ENCODE data around the gene PDE4B. TPM values are rescaled to one million over a fixed set of nuclear protein-coding genes. Genes with fewer than 3 reads are reported as not detected.

The PDE4B gene
- total and polyA plus RNA-seq, 9 of the 15 experiments (the other 6 are each of a cell fraction or from before 2014, with no cell fraction given), result 0.09 TPM; not detected in 8

DNA sequence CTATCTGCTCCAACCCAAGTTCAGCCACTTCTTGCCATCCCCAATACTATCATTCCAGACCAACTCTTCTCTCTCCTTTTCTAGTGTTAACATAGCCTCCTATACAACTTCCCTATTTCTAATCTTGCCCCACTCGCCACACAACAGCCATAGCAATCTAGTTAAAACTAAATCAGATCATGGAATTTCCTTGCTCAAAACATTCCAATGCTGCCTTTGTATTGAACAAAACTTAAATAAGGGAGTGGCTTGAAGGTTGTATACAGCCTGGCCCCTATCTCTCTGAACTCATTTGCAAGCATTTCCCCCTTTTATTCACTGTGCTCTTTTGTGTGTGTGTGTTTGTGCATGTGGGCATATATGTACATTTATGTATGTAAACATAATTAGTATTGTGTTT, 623.2 kb downstream of the PDE4B start (continued):
- TF ChIP-seq, protein P1, sequence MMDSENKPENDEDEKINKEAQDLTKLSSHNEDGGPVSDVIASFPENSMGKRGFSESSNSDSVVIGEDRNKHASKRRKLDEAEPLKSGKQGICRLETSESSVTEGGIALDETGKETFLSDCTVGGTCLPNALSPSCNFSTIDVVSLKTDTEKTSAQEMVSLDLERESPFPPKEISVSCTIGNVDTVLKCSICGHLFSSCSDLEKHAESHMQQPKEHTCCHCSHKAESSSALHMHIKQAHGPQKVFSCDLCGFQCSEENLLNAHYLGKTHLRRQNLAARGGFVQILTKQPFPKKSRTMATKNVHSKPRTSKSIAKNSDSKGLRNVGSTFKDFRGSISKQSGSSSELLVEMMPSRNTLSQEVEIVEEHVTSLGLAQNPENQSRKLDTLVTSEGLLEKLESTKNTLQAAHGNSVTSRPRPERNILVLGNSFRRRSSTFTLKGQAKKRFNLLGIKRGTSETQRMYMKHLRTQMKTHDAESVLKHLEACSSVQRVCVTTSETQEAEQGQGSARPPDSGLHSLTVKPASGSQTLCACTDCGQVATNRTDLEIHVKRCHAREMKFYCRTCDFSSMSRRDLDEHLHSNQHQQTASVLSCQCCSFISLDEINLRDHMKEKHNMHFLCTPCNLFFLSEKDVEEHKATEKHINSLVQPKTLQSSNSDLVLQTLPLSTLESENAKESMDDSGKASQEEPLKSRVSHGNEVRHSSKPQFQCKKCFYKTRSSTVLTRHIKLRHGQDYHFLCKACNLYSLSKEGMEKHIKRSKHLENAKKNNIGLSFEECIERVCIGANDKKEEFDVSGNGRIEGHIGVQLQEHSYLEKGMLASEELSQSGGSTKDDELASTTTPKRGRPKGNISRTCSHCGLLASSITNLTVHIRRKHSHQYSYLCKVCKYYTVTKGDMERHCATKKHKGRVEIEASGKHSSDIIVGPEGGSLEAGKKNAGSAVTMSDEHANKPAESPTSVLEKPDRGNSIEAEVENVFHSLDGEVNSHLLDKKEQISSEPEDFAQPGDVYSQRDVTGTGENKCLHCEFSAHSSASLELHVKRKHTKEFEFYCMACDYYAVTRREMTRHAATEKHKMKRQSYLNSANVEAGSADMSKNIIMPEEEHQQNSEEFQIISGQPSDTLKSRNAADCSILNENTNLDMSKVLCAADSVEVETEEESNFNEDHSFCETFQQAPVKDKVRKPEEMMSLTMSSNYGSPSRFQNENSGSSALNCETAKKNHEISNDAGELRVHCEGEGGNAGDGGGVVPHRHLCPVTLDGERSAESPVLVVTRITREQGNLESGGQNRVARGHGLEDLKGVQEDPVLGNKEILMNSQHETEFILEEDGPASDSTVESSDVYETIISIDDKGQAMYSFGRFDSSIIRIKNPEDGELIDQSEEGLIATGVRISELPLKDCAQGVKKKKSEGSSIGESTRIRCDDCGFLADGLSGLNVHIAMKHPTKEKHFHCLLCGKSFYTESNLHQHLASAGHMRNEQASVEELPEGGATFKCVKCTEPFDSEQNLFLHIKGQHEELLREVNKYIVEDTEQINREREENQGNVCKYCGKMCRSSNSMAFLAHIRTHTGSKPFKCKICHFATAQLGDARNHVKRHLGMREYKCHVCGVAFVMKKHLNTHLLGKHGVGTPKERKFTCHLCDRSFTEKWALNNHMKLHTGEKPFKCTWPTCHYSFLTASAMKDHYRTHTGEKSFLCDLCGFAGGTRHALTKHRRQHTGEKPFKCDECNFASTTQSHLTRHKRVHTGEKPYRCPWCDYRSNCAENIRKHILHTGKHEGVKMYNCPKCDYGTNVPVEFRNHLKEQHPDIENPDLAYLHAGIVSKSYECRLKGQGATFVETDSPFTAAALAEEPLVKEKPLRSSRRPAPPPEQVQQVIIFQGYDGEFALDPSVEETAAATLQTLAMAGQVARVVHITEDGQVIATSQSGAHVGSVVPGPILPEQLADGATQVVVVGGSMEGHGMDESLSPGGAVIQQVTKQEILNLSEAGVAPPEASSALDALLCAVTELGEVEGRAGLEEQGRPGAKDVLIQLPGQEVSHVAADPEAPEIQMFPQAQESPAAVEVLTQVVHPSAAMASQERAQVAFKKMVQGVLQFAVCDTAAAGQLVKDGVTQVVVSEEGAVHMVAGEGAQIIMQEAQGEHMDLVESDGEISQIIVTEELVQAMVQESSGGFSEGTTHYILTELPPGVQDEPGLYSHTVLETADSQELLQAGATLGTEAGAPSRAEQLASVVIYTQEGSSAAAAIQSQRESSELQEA (IDR thresholded peaks at IDR 0.05; ENCODE audit: low read depth), result no peak
- no peak for TF ChIP-seq MEIS2 (IDR thresholded peaks at IDR 0.05; ENCODE audit: partially characterized antibody)
- TF ChIP-seq NR1H2 (CRISPR knock-in tag; IDR thresholded peaks at IDR 0.05), result no peak
- TF ChIP-seq ZNF785 (CRISPR knock-in tag; IDR thresholded peaks at IDR 0.05), result no peak
- TF ChIP-seq MEF2A (IDR thresholded peaks at IDR 0.05; ENCODE audit: control insufficient read depth, low read depth, low read length), result no peak
- TF ChIP-seq ZFP1 (CRISPR knock-in tag; IDR thresholded peaks at IDR 0.05), result no peak
- TF ChIP-seq PYGO2 (tag; IDR thresholded peaks at IDR 0.05), result no peak
- TF ChIP-seq, protein P2, sequence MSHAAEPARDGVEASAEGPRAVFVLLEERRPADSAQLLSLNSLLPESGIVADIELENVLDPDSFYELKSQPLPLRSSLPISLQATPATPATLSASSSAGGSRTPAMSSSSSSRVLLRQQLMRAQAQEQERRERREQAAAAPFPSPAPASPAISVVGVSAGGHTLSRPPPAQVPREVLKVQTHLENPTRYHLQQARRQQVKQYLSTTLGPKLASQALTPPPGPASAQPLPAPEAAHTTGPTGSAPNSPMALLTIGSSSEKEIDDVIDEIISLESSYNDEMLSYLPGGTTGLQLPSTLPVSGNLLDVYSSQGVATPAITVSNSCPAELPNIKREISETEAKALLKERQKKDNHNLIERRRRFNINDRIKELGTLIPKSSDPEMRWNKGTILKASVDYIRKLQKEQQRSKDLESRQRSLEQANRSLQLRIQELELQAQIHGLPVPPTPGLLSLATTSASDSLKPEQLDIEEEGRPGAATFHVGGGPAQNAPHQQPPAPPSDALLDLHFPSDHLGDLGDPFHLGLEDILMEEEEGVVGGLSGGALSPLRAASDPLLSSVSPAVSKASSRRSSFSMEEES (CRISPR knock-in tag; IDR thresholded peaks at IDR 0.05), result no peak
- TF ChIP-seq DDX20 (tag; IDR thresholded peaks at IDR 0.05; ENCODE audit: low read depth), result no peak
- no peak for TF ChIP-seq ZNF766 (CRISPR knock-in tag; conservative IDR thresholded peaks at IDR 0.05)
- no peak for TF ChIP-seq USF2 (CRISPR knock-in tag; IDR thresholded peaks at IDR 0.05)
- TF ChIP-seq KDM1A (IDR thresholded peaks at IDR 0.05), result no peak
- TF ChIP-seq HIVEP1 (CRISPR knock-in tag; IDR thresholded peaks at IDR 0.05), result no peak
- no peak for TF ChIP-seq ZC3H4 (CRISPR knock-in tag; IDR thresholded peaks at IDR 0.05; ENCODE audit: borderline replicate concordance)
- no peak for TF ChIP-seq TCF7L2 (IDR thresholded peaks at IDR 0.05; ENCODE audit: low read depth, low read length)
